Fibroblast of lung (primary cell): ENCODE measurements around the gene ZNF654. TPM values are rescaled to one million over a fixed set of nuclear protein-coding genes. Genes with fewer than 3 reads are reported as not detected.

ENCODE experiments used
- DNase-seq, 2 donors: peaks; one replicate each; pipeline versions ENCODE4 v3.0.0 to v3.0.0-alpha.2; 2010; ENCODE audit warnings: low read depth in 2 of 2
- H2AFZ ChIP-seq: 2 replicates; pipeline ENCODE4 v1.5.1; 2012; ENCODE audit warnings: low read length, control low read depth, inconsistent platforms
- H3K27ac ChIP-seq: 2 replicates; pipeline ENCODE4 v1.5.1; 2011; ENCODE audit warnings: low read length, control low read depth; ENCODE audit not compliant: insufficient read depth
- H3K27me3 ChIP-seq: 2 replicates; pipeline ENCODE4 v1.5.1; 2011; ENCODE audit warnings: mild to moderate bottlenecking, low read length; ENCODE audit not compliant: control insufficient read depth, insufficient read depth
- H3K36me3 ChIP-seq: 2 replicates; pipeline ENCODE4 v1.5.1; 2011; ENCODE audit warnings: low read length; ENCODE audit not compliant: control insufficient read depth, insufficient read depth
- H3K4me1 ChIP-seq: 2 replicates; pipeline ENCODE4 v1.5.1; 2011; ENCODE audit warnings: low read length; ENCODE audit not compliant: control insufficient read depth, insufficient read depth; ENCODE audit errors: extremely low read depth
- H3K4me2 ChIP-seq: 2 replicates; pipeline ENCODE4 v1.5.1; 2011; ENCODE audit warnings: low read length, control low read depth; ENCODE audit not compliant: insufficient read depth; ENCODE audit errors: extremely low read depth
- H3K4me3 ChIP-seq, 4 experiments: fragments of 200-600 bp in 1 of 4; sonication (generic) in 1 of 4; replicated peaks in 1 of 4; 2 replicates each; pipeline ENCODE4 v1.5.1; 2011 to 2016; ENCODE audit warnings: low read length in 4 of 4, low read depth in 3 of 4, mild to moderate bottlenecking in 3 of 4, control low read depth in 2 of 4, inconsistent platforms in 1 of 4, mixed read lengths in 1 of 4; ENCODE audit not compliant: insufficient read depth in 1 of 4; ENCODE audit errors: control extremely low read depth in 1 of 4
- H3K79me2 ChIP-seq: 2 replicates; pipeline ENCODE4 v1.5.1; 2012; ENCODE audit warnings: mild to moderate bottlenecking, low read length, inconsistent platforms; ENCODE audit not compliant: control insufficient read depth, insufficient read depth
- H3K9ac ChIP-seq: 2 replicates; pipeline ENCODE4 v1.5.1; 2011; ENCODE audit warnings: mild to moderate bottlenecking, low read length, control low read depth; ENCODE audit not compliant: insufficient read depth
- H3K9me3 ChIP-seq: 2 replicates; pipeline ENCODE4 v1.5.1; 2012; ENCODE audit warnings: low read depth, low read length; ENCODE audit not compliant: control insufficient read depth, insufficient read depth
- H4K20me1 ChIP-seq: 2 replicates; pipeline ENCODE4 v1.5.1; 2011; ENCODE audit warnings: low read length; ENCODE audit not compliant: control insufficient read depth, insufficient read depth; ENCODE audit errors: extremely low read depth
- CTCF ChIP-seq, 2 donors: IDR thresholded peaks in 1 of 2; conservative IDR thresholded peaks in 1 of 2; 1 replicate in 1 of 2; 2 replicates in 1 of 2; pipeline ENCODE4 v1.5.1; 2011 to 2012; ENCODE audit warnings: low read length in 2 of 2, control low read depth in 1 of 2, inconsistent platforms in 1 of 2, low read depth in 1 of 2, mild to moderate bottlenecking in 1 of 2
- EZH2 ChIP-seq: IDR thresholded peaks from 2 replicates; pipeline ENCODE4 v1.5.1; 2012; ENCODE audit warnings: low read length, control low read depth, mild to moderate bottlenecking; ENCODE audit errors: missing control alignments
- polyA plus RNA-seq, 2 donors: library from polyadenylated mRNA; depleted of rRNA in 1 of 2; stranded (reverse) in 1 of 2; unstranded in 1 of 2; fragments of >200 nt; gene quantifications; 2 replicates each; pipeline ENCODE4 v1.2.1, GENCODE V29; 2011 to 2012; ENCODE audit warnings: missing spikeins in 1 of 2
- total RNA-seq: library from RNA; depleted of rRNA; stranded (reverse); fragments of >200 nt; gene quantifications from 2 replicates; pipeline ENCODE4 v1.2.1, GENCODE V29; 2014

The ZNF654 gene
- total and polyA plus RNA-seq, 2 donors (not counting 1 experiment from before 2014, with no cell fraction given), result 6.5 to 16.3 TPM

- H3K36me3 ChIP-seq, result no peaks in the 10 kb centered on the region
- DNase-seq, result peak in 1 of 2 donors; percentile 25
Observed at GRCh38 chr3:88019024-88019423, 40.0 kb upstream of the ZNF654 start.

GRCh38 chr3:88025001-88025552, 34.0 kb upstream of the ZNF654 start:
- DNase-seq, result no peak
- H3K27ac ChIP-seq, result no peak overlapping the region
- no peaks in the 10 kb centered on the region for H3K9me3 ChIP-seq
- no peak overlapping the region for H3K4me2 ChIP-seq
- no peaks in the 10 kb centered on the region for H3K36me3 ChIP-seq
- TF ChIP-seq EZH2 (no peak), CTCF (conservative IDR thresholded peaks at IDR 0.05 in 1 of 2, IDR thresholded peaks at IDR 0.05 in 1 of 2; ENCODE audit: low read depth in 1 of 2, low read length in 2 of 2) (no peak)
- no peaks in the 10 kb centered on the region for H3K79me2 ChIP-seq
- no peak overlapping the region for H2AFZ ChIP-seq
- no peaks in the 10 kb centered on the region for H3K27me3 ChIP-seq
- no peaks in the 10 kb centered on the region for H3K4me1 ChIP-seq
- H3K4me3 ChIP-seq, result no peak overlapping the region
- no peaks in the 10 kb centered on the region for H4K20me1 ChIP-seq
- H3K9ac ChIP-seq, result no peak overlapping the region

More at GRCh38 chr3:88019024-88019423, 40.0 kb upstream of the ZNF654 start:
- TF ChIP-seq EZH2 (no peak), CTCF (conservative IDR thresholded peaks at IDR 0.05 in 1 of 2, IDR thresholded peaks at IDR 0.05 in 1 of 2; ENCODE audit: low read depth in 1 of 2, low read length in 2 of 2) (no peak)
- Histone ChIP-seq H3K27me3 (no peaks in the 10 kb centered on the region), H3K9me3 (no peaks in the 10 kb centered on the region), H2AFZ (no peak overlapping the region), H4K20me1 (no peaks in the 10 kb centered on the region), H3K79me2 (no peaks in the 10 kb centered on the region), H3K9ac (no peak overlapping the region), H3K4me3 (no peak overlapping the region), H3K27ac (no peak overlapping the region), H3K4me2 (no peak overlapping the region), H3K4me1 (no peaks in the 10 kb centered on the region)

GRCh38 chr3:88028876-88029275, 30.2 kb upstream of the ZNF654 start:
- H3K36me3 ChIP-seq, result no peaks in the 10 kb centered on the region
- no peak overlapping the region for H3K27ac ChIP-seq
- no peaks in the 10 kb centered on the region for H3K9me3 ChIP-seq
- no peaks in the 10 kb centered on the region for H3K4me1 ChIP-seq
- no peaks in the 10 kb centered on the region for H4K20me1 ChIP-seq
- no peak for DNase-seq
- no peak overlapping the region for H3K4me2 ChIP-seq
- H3K27me3 ChIP-seq, result no peaks in the 10 kb centered on the region
- no peak overlapping the region for H3K4me3 ChIP-seq
- no peak overlapping the region for H3K9ac ChIP-seq
- no peak for TF ChIP-seq EZH2
- no peak for TF ChIP-seq CTCF (conservative IDR thresholded peaks at IDR 0.05 in 1 of 2, IDR thresholded peaks at IDR 0.05 in 1 of 2; ENCODE audit: low read depth in 1 of 2, low read length in 2 of 2)
- H2AFZ ChIP-seq, result no peak overlapping the region
- H3K79me2 ChIP-seq, result no peaks in the 10 kb centered on the region
